PC-9 (cell line): ENCODE measurements around the gene ARID2. TPM values are rescaled to one million over a fixed set of nuclear protein-coding genes. Genes with fewer than 3 reads are reported as not detected.

Source experiments
- BruUV-seq: library from RNA; stranded (reverse); fragments of 400-500 nt; replicated peaks from 2 replicates; lab custom pipeline; 2021; lab: Mats Ljungman, UMichigan
- CTCF ChIA-PET: fragments of 300-600 bp; sonication (Branson Sonifier 250); formaldehyde crosslinking; loops from one replicate; lab custom pipeline; 2022; ENCODE audit warnings: antibody characterized with exemption; lab: Charles Lee
- POLR2A ChIA-PET: fragments of 300-600 bp; sonication (Branson Sonifier 250); formaldehyde crosslinking; loops from one replicate; lab custom pipeline; 2022; ENCODE audit warnings: antibody characterized with exemption; ENCODE audit not compliant: unreplicated experiment; lab: Charles Lee
- DNase-seq, 2 experiments: peaks; one replicate each; pipeline versions ENCODE4 v3.0.0 to v3.0.0-alpha.2; 2015 to 2022; ENCODE audit warnings: mixed read lengths in 1 of 2
- H2AFZ ChIP-seq: fragments of 200-600 bp; sonication (generic); 2 replicates; pipeline ENCODE4 v1.8.1; 2017; ENCODE audit warnings: antibody characterized with exemption
- H3F3A ChIP-seq: fragments of 200-600 bp; sonication (generic); 2 replicates; pipeline ENCODE4 v1.8.1; 2017; ENCODE audit warnings: antibody characterized with exemption, mild to moderate bottlenecking, low read depth; ENCODE audit not compliant: insufficient read depth
- H3K27ac ChIP-seq: fragments of 200-600 bp; sonication (generic); 2 replicates; pipeline ENCODE4 v1.6.1; 2016; ENCODE audit warnings: mixed run types
- H3K27me3 ChIP-seq: fragments of 200-600 bp; sonication (generic); 2 replicates; pipeline ENCODE4 v1.6.1; 2016; ENCODE audit warnings: low read depth, mixed run types; ENCODE audit not compliant: insufficient read depth
- H3K36me3 ChIP-seq: fragments of 200-600 bp; sonication (generic); 2 replicates; pipeline ENCODE4 v1.6.1; 2016; ENCODE audit warnings: low read depth, mixed run types
- H3K4me1 ChIP-seq: fragments of 200-600 bp; sonication (generic); replicated peaks from 2 replicates; pipeline ENCODE4 v1.6.1; 2016; ENCODE audit warnings: mixed run types; ENCODE audit not compliant: insufficient read depth
- H3K4me2 ChIP-seq: fragments of 200-600 bp; sonication (generic); 2 replicates; pipeline ENCODE4 v1.6.1; 2017; ENCODE audit warnings: mixed run types
- H3K4me3 ChIP-seq: fragments of 200-600 bp; sonication (generic); 2 replicates; pipeline ENCODE4 v1.6.1; 2016; ENCODE audit warnings: mixed run types
- H3K79me2 ChIP-seq: fragments of 200-600 bp; sonication (generic); 2 replicates; pipeline ENCODE4 v1.6.1; 2017; ENCODE audit warnings: low read depth, mixed run types
- H3K9me2 ChIP-seq: fragments of 200-600 bp; sonication (generic); 2 replicates; pipeline ENCODE4 v1.8.1; 2017; ENCODE audit warnings: mild to moderate bottlenecking; ENCODE audit not compliant: insufficient read depth
- H3K9me3 ChIP-seq: fragments of 200-600 bp; sonication (generic); 2 replicates; pipeline ENCODE4 v1.8.1; 2016; ENCODE audit warnings: low read depth; ENCODE audit not compliant: insufficient read depth
- H4K20me1 ChIP-seq: fragments of 200-600 bp; sonication (generic); 2 replicates; pipeline ENCODE4 v1.8.1; 2017; ENCODE audit not compliant: insufficient read depth
- CTCF ChIP-seq: fragments of 200-600 bp; sonication (generic); conservative IDR thresholded peaks from 2 replicates; pipeline ENCODE4 v1.6.1; 2017; ENCODE audit warnings: mixed run types, antibody characterized with exemption, mild to moderate bottlenecking, moderate library complexity
- EZH2 ChIP-seq: fragments of 200-600 bp; sonication (generic); IDR thresholded peaks from 2 replicates; pipeline ENCODE4 v1.8.0; 2017; ENCODE audit warnings: antibody characterized with exemption, low read depth
- intact Hi-C: fragments of 100-400 bp; cut with micrococcal nuclease; formaldehyde crosslinking; loops from one replicate; pipeline ENCODE4 v1.10.0; 2022; ENCODE audit not compliant: unreplicated experiment
- total RNA-seq: library from RNA; stranded (reverse); gene quantifications from 2 replicates; pipeline ENCODE4 v1.2.3, GENCODE V29; 2021

The ARID2 gene
- total RNA-seq, 1 experiment from 2014 or later: 24.6 TPM

DNA sequence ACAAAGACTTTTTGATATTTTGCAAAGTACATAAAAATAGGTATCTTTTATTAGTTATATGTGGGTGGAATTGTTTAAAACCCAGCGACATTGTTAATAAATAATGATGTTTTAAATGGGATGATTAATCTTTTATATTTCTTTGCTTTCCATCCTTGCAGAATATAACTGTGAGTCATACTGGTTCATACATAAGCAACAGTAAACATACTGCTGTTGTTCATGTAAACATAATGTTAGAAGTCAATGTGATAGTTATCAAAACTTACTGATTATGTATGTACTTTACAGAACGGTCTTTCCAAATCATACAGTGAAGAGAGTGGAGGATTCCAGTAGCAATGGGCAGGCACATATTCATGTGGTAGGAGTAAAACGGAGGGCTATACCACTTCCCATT is 119.8 kb downstream of the ARID2 start:
- no peak for TF ChIP-seq CTCF
- TF ChIP-seq EZH2: no peak
- Histone ChIP-seq H3K27me3 (no peaks in the 10 kb centered on the region), H3K4me2 (no peak overlapping the region), H3F3A (no peaks in the 10 kb centered on the region), H3K9me2 (no peaks in the 10 kb centered on the region), H3K4me3 (no peak overlapping the region), H3K9me3 (no peaks in the 10 kb centered on the region), H3K36me3 (peaks cover 17% of the 10 kb centered on the region; the same call in 1 of the 2 replicates), H4K20me1 (no peaks in the 10 kb centered on the region), H3K4me1 (no peaks in the 10 kb centered on the region), H2AFZ (no peak overlapping the region), H3K79me2 (no peaks in the 10 kb centered on the region), H3K27ac (no peak overlapping the region)
- ChIA-PET POLR2A (no interaction called here), CTCF (no interaction called here)
- intact Hi-C loops: no loop called here
- no TSS peak for BruUV-seq
- DNase-seq: no peak

- CTCF ChIA-PET: no interaction called here
- H3K27ac ChIP-seq: no peak overlapping the region
Measured at GRCh38 chr12:45850302-45850701, 120.8 kb downstream of the ARID2 start.

DNA sequence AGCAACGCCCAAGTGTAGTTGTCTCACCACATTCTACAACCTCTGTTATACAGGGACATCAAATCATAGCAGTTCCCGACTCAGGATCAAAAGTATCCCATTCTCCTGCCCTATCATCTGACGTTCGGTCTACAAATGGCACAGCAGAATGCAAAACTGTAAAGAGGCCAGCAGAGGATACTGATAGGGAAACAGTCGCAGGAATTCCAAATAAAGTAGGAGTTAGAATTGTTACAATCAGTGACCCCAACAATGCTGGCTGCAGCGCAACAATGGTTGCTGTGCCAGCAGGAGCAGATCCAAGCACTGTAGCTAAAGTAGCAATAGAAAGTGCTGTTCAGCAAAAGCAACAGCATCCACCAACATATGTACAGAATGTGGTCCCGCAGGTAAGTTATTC is 123.0 kb downstream of the ARID2 start:
- no peaks in the 10 kb centered on the region for H3K27me3 ChIP-seq
- no peak overlapping the region for H3K27ac ChIP-seq
- no peaks in the 10 kb centered on the region for H3K9me2 ChIP-seq
- CTCF ChIA-PET: no interaction called here
- no peaks in the 10 kb centered on the region for H3K9me3 ChIP-seq
- no peaks in the 10 kb centered on the region for H3K79me2 ChIP-seq
- H3K36me3 ChIP-seq: peaks cover 17% of the 10 kb centered on the region
- no peak overlapping the region for H3K4me2 ChIP-seq
- H2AFZ ChIP-seq: no peak overlapping the region
- no peak for DNase-seq
- TF ChIP-seq EZH2: no peak
- TF ChIP-seq CTCF: no peak
- peaks cover 3% of the 10 kb centered on the region; the same call in 1 of the 2 replicates for H3F3A ChIP-seq
- H3K4me1 ChIP-seq: no peaks in the 10 kb centered on the region
- POLR2A ChIA-PET: no interaction called here
- intact Hi-C loops: no loop called here
- no peaks in the 10 kb centered on the region for H4K20me1 ChIP-seq
- H3K4me3 ChIP-seq: no peak overlapping the region
- no TSS peak for BruUV-seq

More at GRCh38 chr12:45850302-45850701, 120.8 kb downstream of the ARID2 start:
- BruUV-seq: no TSS peak
- Histone ChIP-seq H3K9me2 (no peaks in the 10 kb centered on the region), H3K4me2 (no peak overlapping the region), H3K9me3 (no peaks in the 10 kb centered on the region), H4K20me1 (no peaks in the 10 kb centered on the region), H2AFZ (no peak overlapping the region), H3K79me2 (no peaks in the 10 kb centered on the region), H3K36me3 (peaks cover 17% of the 10 kb centered on the region), H3K27me3 (no peaks in the 10 kb centered on the region), H3F3A (no peaks in the 10 kb centered on the region; the same call in 1 of the 2 replicates), H3K4me1 (no peaks in the 10 kb centered on the region), H3K4me3 (no peak overlapping the region)
- DNase-seq: no peak
- POLR2A ChIA-PET: no interaction called here
- intact Hi-C loops: no loop called here
- no peak for TF ChIP-seq EZH2
- no peak for TF ChIP-seq CTCF
